Endothelial cell of umbilical vein (primary cell): ENCODE measurements around the gene LNX2. TPM values are rescaled to one million over a fixed set of nuclear protein-coding genes. Genes with fewer than 3 reads are reported as not detected.

Experiments used
- BruUV-seq: library from RNA; stranded (reverse); fragments of 400-500 nt; replicated peaks from 2 replicates; lab custom pipeline; 2021; lab: Mats Ljungman, UMichigan
- CTCF ChIA-PET: fragments of 300-600, 350-600 bp; sonication (Branson Sonifier 250); formaldehyde crosslinking; loops from one replicate; lab custom pipeline; 2021; ENCODE audit warnings: antibody characterized with exemption, inconsistent platforms; lab: Charles Lee
- POLR2A ChIA-PET: fragments of 300-600, 350-600 bp; sonication (Branson Sonifier 250); formaldehyde crosslinking; loops from one replicate; lab custom pipeline; 2021; ENCODE audit warnings: antibody characterized with exemption, inconsistent platforms; lab: Charles Lee
- DNase-seq: peaks from one replicate; pipeline ENCODE4 v3.0.0-alpha.2; 2011; ENCODE audit warnings: low read depth, low spot score
- FAIRE-seq: peaks from 2 replicates; lab custom pipeline; 2011; peaks lifted over from hg19 to GRCh38; lab: Jason Lieb, UNC
- H2AFZ ChIP-seq: 2 replicates; pipeline ENCODE4 v1.6.0; 2012; ENCODE audit warnings: low read depth, low read length, control low read depth, inconsistent platforms
- H3K27ac ChIP-seq: 2 replicates; pipeline ENCODE4 v1.5.1; 2011; ENCODE audit warnings: low read depth, mild to moderate bottlenecking, control low read depth, low read length, moderate library complexity; ENCODE audit not compliant: insufficient read depth
- H3K27me3 ChIP-seq, 2 experiments: 2 replicates each; pipeline versions ENCODE4 v1.6.0 to v1.6.1; 2011; ENCODE audit warnings: low read length in 2 of 2, mixed read lengths in 1 of 2; ENCODE audit not compliant: control insufficient read depth in 2 of 2, insufficient read depth in 2 of 2
- H3K36me3 ChIP-seq, 2 experiments: 2 replicates in 1 of 2; 3 replicates in 1 of 2; pipeline ENCODE4 v1.5.1; 2011; ENCODE audit warnings: low read length in 2 of 2, mild to moderate bottlenecking in 1 of 2, moderate library complexity in 1 of 2; ENCODE audit not compliant: control insufficient read depth in 2 of 2, insufficient read depth in 2 of 2; ENCODE audit errors: extremely low read depth in 1 of 2
- H3K4me1 ChIP-seq: 3 replicates; pipeline ENCODE4 v1.5.1; 2011; ENCODE audit warnings: mild to moderate bottlenecking, low read length; ENCODE audit not compliant: control insufficient read depth, insufficient read depth; ENCODE audit errors: extremely low read depth
- H3K4me2 ChIP-seq: 2 replicates; pipeline ENCODE4 v1.6.1; 2011; ENCODE audit warnings: low read length, control low read depth, mixed read lengths; ENCODE audit not compliant: insufficient read depth
- H3K4me3 ChIP-seq, 3 experiments: fragments of 200-600 bp in 1 of 3; sonication (generic), shearing (Covaris generic) in 1 of 3; replicated peaks in 1 of 3; 2 replicates each; pipeline ENCODE4 v1.5.1; 2011 to 2016; ENCODE audit warnings: control low read depth in 3 of 3, low read length in 3 of 3, mild to moderate bottlenecking in 2 of 3, inconsistent platforms in 1 of 3, low read depth in 1 of 3, moderate library complexity in 1 of 3; ENCODE audit not compliant: insufficient read depth in 1 of 3
- H3K79me2 ChIP-seq: 2 replicates; pipeline ENCODE4 v1.6.0; 2012; ENCODE audit warnings: low read length, inconsistent platforms; ENCODE audit not compliant: control insufficient read depth, insufficient read depth
- H3K9ac ChIP-seq: replicated peaks from 2 replicates; pipeline ENCODE3; 2011; ENCODE audit warnings: low read length, control low read depth; ENCODE audit not compliant: insufficient read depth; ENCODE audit errors: extremely low read depth
- H3K9me1 ChIP-seq: replicated peaks from 3 replicates; pipeline ENCODE4 v1.6.0; 2011; ENCODE audit warnings: mild to moderate bottlenecking, low read length; ENCODE audit not compliant: control insufficient read depth, insufficient read depth; ENCODE audit errors: extremely low read depth
- H3K9me3 ChIP-seq: replicated peaks from 2 replicates; pipeline ENCODE4 v1.5.1; 2012; ENCODE audit warnings: low read length, inconsistent platforms; ENCODE audit not compliant: control insufficient read depth, insufficient read depth
- H4K20me1 ChIP-seq: replicated peaks from 2 replicates; pipeline ENCODE3; 2011; ENCODE audit warnings: mild to moderate bottlenecking, low read length; ENCODE audit not compliant: control insufficient read depth, insufficient read depth; ENCODE audit errors: extremely low read depth
- EZH2 ChIP-seq: IDR thresholded peaks from 2 replicates; pipeline ENCODE4 v1.6.1; 2012; ENCODE audit warnings: borderline replicate concordance, low read depth, mild to moderate bottlenecking, moderate library complexity, low read length, inconsistent platforms; ENCODE audit not compliant: severe bottlenecking
- FOS ChIP-seq: IDR thresholded peaks from 2 replicates; pipeline ENCODE4 v1.6.1; 2011; ENCODE audit warnings: mild to moderate bottlenecking, low read length, moderate library complexity, borderline replicate concordance; ENCODE audit not compliant: insufficient read depth
- GATA2 ChIP-seq: IDR thresholded peaks from 2 replicates; pipeline ENCODE4 v1.7.0; 2011; ENCODE audit warnings: low read depth, mild to moderate bottlenecking, moderate library complexity, mixed read lengths, low read length; ENCODE audit not compliant: insufficient read length, insufficient read depth
- JUN ChIP-seq: IDR thresholded peaks from 2 replicates; pipeline ENCODE4 v1.6.1; 2011; ENCODE audit warnings: borderline replicate concordance, low read depth; ENCODE audit not compliant: insufficient read length, insufficient read depth
- MYC ChIP-seq: IDR thresholded peaks from one replicate; pipeline ENCODE4 v1.6.1; 2011; ENCODE audit warnings: mild to moderate bottlenecking, low read depth, low read length
- POLR2A ChIP-seq: IDR thresholded peaks from 2 replicates; pipeline ENCODE4 v1.6.1; 2012; ENCODE audit warnings: low read depth, mild to moderate bottlenecking, control low read depth, low read length
- POLR2AphosphoS5 ChIP-seq: IDR thresholded peaks from 2 replicates; pipeline ENCODE4 v1.6.1; 2012; ENCODE audit warnings: low read depth, mild to moderate bottlenecking, control low read depth, low read length, moderate library complexity; ENCODE audit not compliant: insufficient read depth
- dilution Hi-C: fragments of 300-500 bp; cut with MboI; formaldehyde crosslinking; loops from one replicate; pipeline ENCODE4 v1.15.0; 2019; ENCODE audit warnings: low sequenced_read_pairs; ENCODE audit not compliant: extremely low pct_ligation_motif_present
- intact Hi-C: fragments of 100-400 bp; cut with micrococcal nuclease; formaldehyde crosslinking; loops from one replicate; pipeline ENCODE4 v1.10.0; 2022
- polyA plus RNA-seq, 4 experiments: library from polyadenylated mRNA; depleted of rRNA in 3 of 4; stranded (reverse) in 3 of 4; unstranded in 1 of 4; fragments of >200 nt; gene quantifications; 2 replicates each; pipeline versions ENCODE4 v1.2.1 to v1.2.3, GENCODE V29; 2011 to 2012; ENCODE audit warnings: missing spikeins in 1 of 4
- total RNA-seq: library from RNA; stranded (reverse); gene quantifications from 2 replicates; pipeline ENCODE4 v1.2.3, GENCODE V29; 2021
- TF ChIP-seq, protein P1 (sequence below): IDR thresholded peaks from 2 replicates; pipeline ENCODE4 v1.6.1; 2011; ENCODE audit not compliant: insufficient read depth, insufficient read length
- TF ChIP-seq, protein P2 (sequence below), 2 donors: IDR thresholded peaks; 1 replicate in 1 of 2; 2 replicates in 1 of 2; pipeline ENCODE4 v1.5.1; 2011; ENCODE audit warnings: low read length in 2 of 2, mild to moderate bottlenecking in 2 of 2, moderate library complexity in 2 of 2, control low read depth in 1 of 2, inconsistent platforms in 1 of 2, low read depth in 1 of 2; ENCODE audit not compliant: insufficient read depth in 1 of 2; ENCODE audit errors: extremely low read depth in 1 of 2

Gene LNX2
- total and polyA plus RNA-seq, 2 donors (not counting 3 experiments of a cell fraction or from before 2014, with no cell fraction given): 7.0 to 9.1 TPM

DNA sequence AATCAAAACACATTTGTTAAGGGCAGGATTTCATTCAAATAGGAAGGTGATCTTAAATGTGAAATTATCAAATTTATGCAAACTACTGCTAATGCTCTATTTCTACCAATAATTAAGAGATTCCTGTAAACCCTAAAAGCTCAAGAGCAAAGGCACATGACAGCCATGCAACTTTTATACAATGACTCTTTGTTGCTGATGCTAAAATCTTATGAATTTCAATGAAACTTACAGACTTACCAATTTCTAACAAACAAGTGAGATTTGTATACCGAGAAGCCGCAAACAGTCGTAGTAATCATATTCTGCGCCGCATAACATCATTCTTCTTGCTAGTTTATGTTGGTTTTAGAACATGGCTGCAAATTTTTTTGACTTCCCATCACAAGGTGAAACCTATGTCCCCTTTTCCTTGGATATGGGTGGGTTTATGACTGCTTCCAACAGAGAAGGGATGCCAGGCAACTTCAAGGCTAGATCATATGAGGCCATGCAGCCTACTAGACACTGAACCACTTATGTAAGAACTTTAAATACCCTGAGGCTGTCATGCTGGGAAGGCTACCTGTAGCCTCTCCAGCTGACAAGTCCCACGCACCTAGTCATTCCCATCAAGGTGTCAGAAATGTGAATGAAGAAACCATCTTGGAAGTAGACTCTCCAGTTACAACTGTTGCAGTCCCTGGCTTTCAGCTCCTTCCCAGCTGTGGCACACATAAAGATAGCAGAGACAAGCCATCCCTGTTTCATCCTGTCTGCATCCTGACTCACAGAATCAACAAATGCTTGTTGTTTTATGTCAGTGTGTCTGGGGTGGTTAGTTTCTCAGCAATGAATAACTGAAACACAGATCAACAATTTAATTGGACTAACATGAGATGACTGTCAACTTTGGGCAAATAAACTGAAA is 42.0 kb downstream of the LNX2 start:
- no peaks in the 10 kb centered on the region for H3K9me3 ChIP-seq
- H3K9me1 ChIP-seq: no peaks in the 10 kb centered on the region
- peaks cover 20% of the 10 kb centered on the region for H3K4me1 ChIP-seq
- FAIRE-seq (no peak), DNase-seq (no peak)
- no peak overlapping the region for H3K4me3 ChIP-seq
- POLR2A ChIA-PET: no interaction called here
- H2AFZ ChIP-seq: no peak overlapping the region
- CTCF ChIA-PET: interaction anchor here (0.9 to 1.3 kb wide), 2 partner anchors 22 to 43 kb away, joined by 3 read pairs; no protein-coding TSS in a partner anchor
- H3K36me3 ChIP-seq: peaks cover 0 to 2% of the 10 kb centered on the region in 2 experiments
- H3K27ac ChIP-seq: no peak overlapping the region
- no peak overlapping the region for H3K9ac ChIP-seq
- H3K27me3 ChIP-seq: no peaks in the 10 kb centered on the region
- H3K4me2 ChIP-seq: no peak overlapping the region
- TF ChIP-seq POLR2AphosphoS5 (no peak), POLR2A (no peak), MYC (no peak), GATA2 (no peak), FOS (no peak), JUN (no peak), EZH2 (no peak)
- TF ChIP-seq, protein P1, sequence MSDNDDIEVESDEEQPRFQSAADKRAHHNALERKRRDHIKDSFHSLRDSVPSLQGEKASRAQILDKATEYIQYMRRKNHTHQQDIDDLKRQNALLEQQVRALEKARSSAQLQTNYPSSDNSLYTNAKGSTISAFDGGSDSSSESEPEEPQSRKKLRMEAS: no peak
- TF ChIP-seq, protein P2, sequence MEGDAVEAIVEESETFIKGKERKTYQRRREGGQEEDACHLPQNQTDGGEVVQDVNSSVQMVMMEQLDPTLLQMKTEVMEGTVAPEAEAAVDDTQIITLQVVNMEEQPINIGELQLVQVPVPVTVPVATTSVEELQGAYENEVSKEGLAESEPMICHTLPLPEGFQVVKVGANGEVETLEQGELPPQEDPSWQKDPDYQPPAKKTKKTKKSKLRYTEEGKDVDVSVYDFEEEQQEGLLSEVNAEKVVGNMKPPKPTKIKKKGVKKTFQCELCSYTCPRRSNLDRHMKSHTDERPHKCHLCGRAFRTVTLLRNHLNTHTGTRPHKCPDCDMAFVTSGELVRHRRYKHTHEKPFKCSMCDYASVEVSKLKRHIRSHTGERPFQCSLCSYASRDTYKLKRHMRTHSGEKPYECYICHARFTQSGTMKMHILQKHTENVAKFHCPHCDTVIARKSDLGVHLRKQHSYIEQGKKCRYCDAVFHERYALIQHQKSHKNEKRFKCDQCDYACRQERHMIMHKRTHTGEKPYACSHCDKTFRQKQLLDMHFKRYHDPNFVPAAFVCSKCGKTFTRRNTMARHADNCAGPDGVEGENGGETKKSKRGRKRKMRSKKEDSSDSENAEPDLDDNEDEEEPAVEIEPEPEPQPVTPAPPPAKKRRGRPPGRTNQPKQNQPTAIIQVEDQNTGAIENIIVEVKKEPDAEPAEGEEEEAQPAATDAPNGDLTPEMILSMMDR (IDR thresholded peaks at IDR 0.05; ENCODE audit: extremely low read depth in 1 of 2, insufficient read depth in 1 of 2, low read depth in 1 of 2, low read length in 2 of 2): no peak
- H4K20me1 ChIP-seq: no peaks in the 10 kb centered on the region
- dilution Hi-C loops: no loop called here
- BruUV-seq: no TSS peak
- intact Hi-C loops: no loop called here
- H3K79me2 ChIP-seq: peaks cover 7% of the 10 kb centered on the region
